GM19468 (cell line): ENCODE data around the gene RTN1.

Experiments
- ATAC-seq: cut with Tn5 transposase; IDR thresholded peaks from one replicate; pipeline ENCODE4 v1.9.1; 2021; ENCODE audit warnings: mild to moderate bottlenecking, moderate library complexity, moderate number of reproducible peaks; ENCODE audit not compliant: unreplicated experiment; ENCODE audit errors: extremely low read depth

Gene RTN1, protein sequence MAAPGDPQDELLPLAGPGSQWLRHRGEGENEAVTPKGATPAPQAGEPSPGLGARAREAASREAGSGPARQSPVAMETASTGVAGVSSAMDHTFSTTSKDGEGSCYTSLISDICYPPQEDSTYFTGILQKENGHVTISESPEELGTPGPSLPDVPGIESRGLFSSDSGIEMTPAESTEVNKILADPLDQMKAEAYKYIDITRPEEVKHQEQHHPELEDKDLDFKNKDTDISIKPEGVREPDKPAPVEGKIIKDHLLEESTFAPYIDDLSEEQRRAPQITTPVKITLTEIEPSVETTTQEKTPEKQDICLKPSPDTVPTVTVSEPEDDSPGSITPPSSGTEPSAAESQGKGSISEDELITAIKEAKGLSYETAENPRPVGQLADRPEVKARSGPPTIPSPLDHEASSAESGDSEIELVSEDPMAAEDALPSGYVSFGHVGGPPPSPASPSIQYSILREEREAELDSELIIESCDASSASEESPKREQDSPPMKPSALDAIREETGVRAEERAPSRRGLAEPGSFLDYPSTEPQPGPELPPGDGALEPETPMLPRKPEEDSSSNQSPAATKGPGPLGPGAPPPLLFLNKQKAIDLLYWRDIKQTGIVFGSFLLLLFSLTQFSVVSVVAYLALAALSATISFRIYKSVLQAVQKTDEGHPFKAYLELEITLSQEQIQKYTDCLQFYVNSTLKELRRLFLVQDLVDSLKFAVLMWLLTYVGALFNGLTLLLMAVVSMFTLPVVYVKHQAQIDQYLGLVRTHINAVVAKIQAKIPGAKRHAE

DNA sequence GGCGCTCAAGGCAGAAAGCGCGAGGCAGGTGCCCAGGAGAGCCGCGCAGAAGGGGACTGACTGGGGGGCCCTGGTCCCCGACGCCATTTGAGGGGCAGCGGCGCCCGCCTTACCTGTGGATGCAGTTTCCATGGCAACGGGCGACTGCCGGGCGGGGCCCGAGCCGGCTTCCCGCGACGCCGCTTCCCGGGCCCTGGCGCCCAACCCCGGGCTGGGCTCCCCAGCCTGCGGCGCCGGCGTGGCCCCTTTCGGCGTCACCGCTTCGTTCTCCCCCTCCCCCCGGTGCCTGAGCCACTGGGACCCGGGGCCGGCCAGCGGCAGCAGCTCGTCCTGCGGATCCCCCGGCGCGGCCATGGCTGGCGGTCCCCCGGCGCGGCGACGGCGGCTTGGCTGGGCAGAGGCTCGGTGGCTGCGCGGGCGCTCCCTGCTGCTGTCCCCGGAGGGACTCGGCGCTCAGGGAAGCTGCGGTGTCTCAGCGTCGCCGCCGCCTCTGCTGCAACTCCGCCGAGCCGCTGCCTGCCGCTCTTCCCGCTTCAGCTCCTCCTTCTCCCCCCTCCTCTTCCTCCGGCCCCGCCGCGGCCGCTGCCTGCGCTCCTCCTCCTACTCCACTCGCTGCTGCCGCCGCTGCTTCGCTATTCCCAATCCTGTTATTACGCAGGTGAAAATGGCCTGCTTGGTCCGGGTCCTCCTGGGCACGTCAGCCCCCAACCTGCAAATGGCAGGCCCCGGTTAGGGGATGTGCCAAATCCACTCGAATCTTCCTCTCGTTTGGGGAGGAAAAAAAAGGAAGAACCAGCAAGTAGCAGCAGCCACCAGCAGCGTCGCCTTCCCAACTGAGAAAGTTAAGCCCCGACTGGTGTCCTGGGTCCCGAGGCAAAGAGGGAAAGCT lies at the start of gene RTN1:
Gene RTN1, minus strand, starts transcription at position 500 of the 889 bp plus-strand sequence. Its CDS starts 146 bp downstream, at position 354.
- ATAC-seq, result no peak

DNA sequence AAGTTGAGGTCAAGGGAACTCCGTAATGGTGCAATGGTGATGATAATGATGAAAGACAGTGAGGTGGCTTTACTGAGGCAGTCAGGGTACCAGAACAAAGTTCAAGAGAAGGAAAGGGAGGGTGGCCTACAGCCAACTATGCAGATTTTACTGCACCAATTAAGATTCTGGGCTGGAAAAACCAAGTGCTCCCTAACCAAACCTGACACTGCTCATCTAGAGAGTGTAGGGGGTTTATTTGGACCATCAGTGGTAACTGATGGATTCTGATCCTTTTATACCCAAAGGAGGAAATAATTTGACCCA lies 49.8 kb upstream of the RTN1 start:
- no peak for ATAC-seq

- ATAC-seq, result no peak
These were observed 49.2 kb upstream of the RTN1 start, which contains the start of gene LRRC9 for GRCh38 chr14:59919570-59920377. Gene LRRC9 (plus strand): TSS chr14:59920144.

DNA sequence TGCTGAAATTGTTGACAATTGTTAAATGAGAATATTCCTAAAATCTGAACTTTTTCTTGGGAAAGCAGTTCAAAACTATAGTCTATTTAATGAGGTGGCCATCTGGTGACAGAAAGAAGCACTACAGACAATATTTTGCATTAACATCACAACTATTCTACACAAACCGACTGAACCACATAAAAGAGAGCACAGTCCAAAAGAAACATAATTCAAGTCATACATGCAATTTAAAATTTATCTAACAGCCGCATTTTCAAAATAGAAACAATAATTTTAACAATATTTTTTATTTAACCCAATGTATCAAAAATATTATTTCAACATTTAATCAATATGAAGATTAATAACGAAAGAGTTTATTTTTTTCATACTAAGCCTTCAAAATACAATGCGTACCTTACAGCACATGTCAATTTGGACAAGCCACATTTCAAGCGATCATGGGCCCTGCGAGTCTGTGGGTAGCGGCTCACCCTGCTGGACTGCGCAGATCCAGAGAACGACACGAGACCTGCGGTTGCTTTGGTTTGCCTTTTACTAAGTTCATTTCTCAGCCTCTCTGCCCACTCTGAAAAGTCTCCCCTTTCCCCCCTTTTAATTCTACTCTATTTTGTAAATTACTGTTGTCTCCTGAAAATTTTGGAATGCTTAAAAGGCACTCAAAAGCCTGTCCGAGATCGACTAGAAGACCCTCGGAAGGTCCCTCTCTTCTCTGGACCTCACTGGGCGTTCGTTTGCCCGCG lies 48.4 kb upstream of the RTN1 start:
- ATAC-seq, result no peak

GRCh38 chr14:59913187-59913586 lies 42.6 kb upstream of the RTN1 start:
- no peak for ATAC-seq

DNA sequence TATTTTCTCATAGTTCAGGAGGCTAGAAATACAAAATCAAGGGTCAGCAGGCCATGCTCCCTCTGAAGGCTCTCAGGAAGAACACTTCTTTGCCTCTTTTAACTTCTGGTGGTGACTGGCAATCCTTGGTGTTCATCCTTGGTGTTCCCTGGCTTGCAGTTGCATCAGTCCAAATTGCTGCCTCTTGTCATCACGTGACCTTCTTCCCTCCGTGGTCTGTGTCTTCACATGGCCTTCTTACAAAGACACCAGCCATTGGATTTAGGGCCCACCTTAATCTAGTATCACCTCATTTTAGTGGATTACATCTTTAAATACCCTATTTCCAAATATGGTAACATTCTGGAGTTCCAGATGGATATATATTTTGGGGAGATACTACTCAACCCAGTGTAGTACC lies 41.9 kb upstream of the RTN1 start:
- ATAC-seq, result no peak

DNA sequence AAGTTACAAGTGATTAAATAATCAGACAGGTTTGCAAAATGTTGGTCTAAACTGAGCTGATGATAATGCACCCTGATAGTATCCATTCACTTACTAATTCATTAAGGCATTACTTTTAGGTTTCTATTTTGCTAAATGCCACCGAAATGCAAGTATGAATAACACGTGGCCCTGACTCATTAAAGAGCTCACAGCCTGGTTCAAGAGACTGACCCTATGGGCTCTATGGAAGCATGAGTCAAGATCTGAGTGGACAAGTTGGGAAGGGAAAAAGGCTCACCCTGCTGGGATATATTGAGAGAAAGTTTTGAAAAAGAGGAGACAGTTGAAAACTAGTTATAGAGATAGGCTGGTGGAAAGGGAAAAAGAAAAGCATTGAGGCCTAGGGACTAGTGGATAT lies 34.6 kb upstream of the RTN1 start:
- ATAC-seq, result no peak

GRCh38 chr14:59904184-59904583 lies 33.6 kb upstream of the RTN1 start:
- no peak for ATAC-seq

GRCh38 chr14:59900556-59900955 lies 30.0 kb upstream of the RTN1 start:
- no peak for ATAC-seq

GRCh38 chr14:59897757-59898383 lies 27.3 kb upstream of the RTN1 start:
- no peak for ATAC-seq

GRCh38 chr14:59895721-59896120 lies 25.1 kb upstream of the RTN1 start:
- no peak for ATAC-seq

DNA sequence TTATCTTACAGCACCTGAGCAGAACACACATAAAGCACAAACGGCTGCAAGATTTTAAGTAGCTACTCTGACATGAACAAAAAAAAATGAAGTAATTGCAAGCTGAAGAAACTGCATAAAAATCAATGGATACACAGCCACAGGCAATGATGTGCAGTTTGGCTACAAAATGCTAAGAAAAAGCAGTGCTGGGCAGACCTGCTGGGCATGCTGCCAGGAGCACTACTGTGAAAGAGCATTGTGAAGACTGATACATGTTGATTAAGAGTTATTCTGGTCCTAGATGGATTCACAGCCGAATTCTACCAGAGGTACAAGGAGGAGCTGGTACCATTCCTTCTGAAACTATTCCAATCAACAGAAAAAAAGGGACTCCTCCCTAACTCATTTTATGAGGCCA lies 20.1 kb upstream of the RTN1 start:
- ATAC-seq, result no peak

DNA sequence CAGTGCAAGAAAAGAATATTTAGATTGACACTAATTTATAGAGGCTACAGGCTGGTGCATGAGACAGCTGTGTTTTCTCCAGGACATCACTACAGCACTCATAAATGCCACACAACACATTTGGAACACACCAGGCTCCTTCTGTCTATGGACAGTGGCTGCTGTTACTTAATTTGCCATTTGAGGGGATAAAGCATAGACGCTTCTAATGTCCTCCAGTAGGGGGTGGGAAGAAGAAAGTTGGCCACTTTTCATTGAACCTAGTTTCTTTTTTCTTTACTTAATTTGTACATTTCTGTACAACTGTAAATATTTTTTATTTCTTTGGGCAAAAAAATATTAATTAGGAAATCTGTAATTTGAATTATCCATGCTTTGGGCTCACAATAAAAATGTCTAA lies 12.4 kb upstream of the RTN1 start:
- no peak for ATAC-seq

- no peak for ATAC-seq
These were observed 555 bp upstream of the RTN1 start for GRCh38 chr14:59871166-59871495.

DNA sequence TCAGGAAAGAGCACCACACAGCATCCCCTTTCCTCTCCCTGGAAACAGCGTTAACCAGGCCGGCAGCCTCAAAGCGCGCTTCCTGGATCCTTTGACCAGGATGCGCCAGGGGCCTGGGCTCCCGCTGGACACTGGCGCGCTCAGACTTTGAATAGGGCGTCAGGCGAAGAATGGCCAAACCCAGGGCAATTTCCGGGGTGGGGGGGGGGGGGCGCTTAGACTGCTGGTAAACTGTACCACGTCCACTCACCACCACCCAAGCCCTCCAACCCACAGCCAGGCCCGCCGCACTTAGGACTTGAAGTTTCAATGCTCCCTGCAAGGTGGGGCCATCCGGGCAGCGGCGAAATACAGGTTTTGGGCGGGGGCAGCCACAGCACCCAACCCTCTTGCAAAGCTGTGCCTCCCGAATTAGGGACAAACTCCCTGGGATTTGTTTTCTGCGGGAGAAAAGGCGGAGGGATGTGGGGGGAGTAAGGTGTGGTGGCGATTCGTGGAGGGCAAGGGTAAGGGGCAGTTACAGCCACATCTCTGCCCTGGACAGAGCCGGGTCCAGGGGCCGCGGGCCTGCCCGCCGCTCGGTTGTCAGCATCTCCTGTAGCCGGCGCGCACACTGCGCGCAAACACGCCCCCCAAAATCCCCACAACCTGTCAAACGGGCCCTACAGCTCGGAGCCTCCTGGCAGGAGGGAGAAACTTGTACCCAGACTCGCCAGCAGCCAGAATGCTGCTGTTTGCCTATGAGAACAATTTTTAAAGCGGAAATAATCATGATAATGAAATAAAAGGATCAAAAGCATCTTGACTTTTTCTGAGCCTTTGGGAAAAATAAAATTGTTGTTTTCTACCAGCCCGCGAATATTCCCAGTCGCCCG lies 958 bp downstream of the RTN1 start:
- ATAC-seq, result no peak

GRCh38 chr14:59868021-59868420 lies 2.6 kb downstream of the RTN1 start:
- no peak for ATAC-seq

- no peak for ATAC-seq
These were observed 6.6 kb downstream of the RTN1 start for GRCh38 chr14:59863806-59864525.
